SH-SY5Y (cell line): ENCODE measurements around the gene TMCO4.

Source experiments
- GATA2 ChIP-seq: IDR thresholded peaks from 2 replicates; pipeline ENCODE4 v1.6.1; 2011; ENCODE audit warnings: mild to moderate bottlenecking, low read depth, low read length
- GATA3 ChIP-seq: IDR thresholded peaks from 2 replicates; pipeline ENCODE4 v1.6.1; 2011; ENCODE audit warnings: low read depth, mild to moderate bottlenecking, low read length, moderate library complexity

DNA sequence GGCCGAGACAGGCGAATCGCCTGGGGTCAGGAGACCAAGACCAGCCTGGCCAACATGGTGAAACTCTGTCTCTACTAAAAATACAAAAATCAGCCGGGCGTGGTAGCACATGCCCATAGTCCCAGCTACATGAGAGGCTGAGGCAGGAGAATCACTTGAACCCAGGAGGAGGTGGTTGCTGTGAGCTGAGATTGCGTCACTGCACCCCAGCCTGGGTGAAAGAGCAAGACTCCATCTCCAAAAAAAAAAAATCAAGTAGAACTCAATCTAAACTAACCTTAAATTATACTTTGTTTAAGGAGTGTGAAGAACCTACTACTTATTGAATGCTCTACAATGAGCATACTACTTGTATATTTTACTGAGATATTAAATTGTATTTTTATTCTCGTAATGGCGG is 45.8 kb upstream of the TMCO4 start:
- no peak for TF ChIP-seq GATA2
- no peak for TF ChIP-seq GATA3
